DOHH2 (cell line): ENCODE measurements around the gene CEP131.

Source experiments
- CTCF ChIP-seq: fragments of 200-600 bp; sonication (generic); IDR thresholded peaks from one replicate; pipeline ENCODE4 v1.5.1; 2014; ENCODE audit warnings: antibody characterized with exemption, mild to moderate bottlenecking, low read depth, low read length; ENCODE audit not compliant: poor library complexity, severe bottlenecking
- EZH2phosphoT487 ChIP-seq: fragments of 200-600 bp; sonication (generic); IDR thresholded peaks from 2 replicates; pipeline ENCODE4 v1.6.1; 2017; ENCODE audit warnings: borderline replicate concordance, mild to moderate bottlenecking, antibody characterized with exemption, low read length, moderate library complexity, mixed read lengths

GRCh38 chr17:81198826-81199481 lies 23.8 kb downstream of the CEP131 start:
- TF ChIP-seq CTCF (no peak), EZH2phosphoT487 (no peak)
